GM21367 (cell line): ENCODE results near the gene HACD2.

Experiments
- ATAC-seq: cut with Tn5 transposase; IDR thresholded peaks from one replicate; pipeline ENCODE4 v1.9.1; 2021; ENCODE audit not compliant: unreplicated experiment

The HACD2 gene

DNA sequence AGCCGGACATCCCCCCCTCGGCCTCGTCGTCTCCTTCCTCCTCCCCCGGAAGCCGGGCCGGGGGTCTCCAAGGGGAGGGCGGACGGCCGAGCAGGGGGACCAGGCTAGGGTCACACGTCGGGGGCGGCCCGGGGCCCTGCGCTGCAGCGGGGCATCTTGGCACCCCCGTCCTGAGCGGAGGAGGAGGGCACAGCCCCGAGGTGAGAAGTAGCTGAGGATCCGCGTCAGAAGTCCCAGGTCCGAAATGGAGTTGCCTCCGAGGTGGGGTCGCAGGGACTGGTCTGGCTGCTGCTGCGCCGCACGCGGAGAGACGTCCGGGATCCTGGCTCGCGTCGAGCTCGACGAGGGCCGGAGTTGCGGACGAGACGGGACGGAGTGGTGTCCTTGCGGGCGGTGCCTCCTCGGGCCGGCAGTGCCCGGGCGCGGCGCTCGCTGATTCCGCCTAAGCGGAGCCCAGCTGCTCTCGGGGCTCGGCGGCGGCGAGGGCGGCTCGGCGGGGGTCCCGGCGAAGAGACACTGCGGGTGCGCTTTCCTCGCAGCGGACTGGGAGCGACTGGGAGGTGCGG lies 136.2 kb downstream of the HACD2 start, which contains the start of gene ADCY5:
ADCY5 (minus strand) TSS at position 555 of the 566 bp plus-strand sequence; CDS start at position 10, 545 bp downstream.
- ATAC-seq, result no peak

DNA sequence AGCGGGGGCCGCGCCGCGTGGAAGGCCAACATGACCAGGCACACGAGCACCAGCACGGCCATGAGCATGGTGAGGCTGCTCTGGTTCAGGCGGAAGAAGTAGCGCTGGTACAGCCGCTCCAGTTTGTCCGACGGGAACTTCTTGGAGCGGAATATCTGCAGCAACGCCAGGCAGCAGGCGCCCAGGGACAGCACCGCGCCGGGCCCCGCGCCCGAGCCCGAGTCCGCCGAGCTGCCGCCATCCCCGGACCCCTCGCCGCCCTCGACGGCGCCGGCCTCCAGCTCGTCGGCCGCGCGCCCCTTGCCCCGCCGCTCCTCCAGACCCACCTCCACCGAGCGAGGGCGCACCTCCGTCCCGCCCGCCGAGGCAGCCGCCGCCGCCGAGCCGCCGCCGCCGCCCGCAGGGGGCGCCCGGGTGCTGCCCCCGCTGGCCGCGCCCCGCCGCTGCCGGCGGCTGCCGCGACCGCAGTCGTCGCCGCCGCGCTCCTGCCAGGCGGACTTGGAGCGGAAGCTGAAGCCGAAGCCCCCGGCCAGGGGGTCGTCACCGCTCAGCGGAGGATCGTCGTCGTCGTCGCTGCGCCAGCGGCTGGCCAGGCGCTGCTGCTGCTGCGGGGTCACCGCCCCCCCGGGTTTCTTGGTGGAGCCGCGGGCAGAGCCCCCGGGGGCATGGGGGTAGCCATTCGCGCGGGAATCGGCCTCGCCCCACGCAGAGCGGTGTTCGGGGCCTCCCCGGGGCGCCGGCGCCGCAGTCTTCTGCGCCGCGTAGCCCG lies 136.9 kb downstream of the HACD2 start:
- no peak for ATAC-seq

DNA sequence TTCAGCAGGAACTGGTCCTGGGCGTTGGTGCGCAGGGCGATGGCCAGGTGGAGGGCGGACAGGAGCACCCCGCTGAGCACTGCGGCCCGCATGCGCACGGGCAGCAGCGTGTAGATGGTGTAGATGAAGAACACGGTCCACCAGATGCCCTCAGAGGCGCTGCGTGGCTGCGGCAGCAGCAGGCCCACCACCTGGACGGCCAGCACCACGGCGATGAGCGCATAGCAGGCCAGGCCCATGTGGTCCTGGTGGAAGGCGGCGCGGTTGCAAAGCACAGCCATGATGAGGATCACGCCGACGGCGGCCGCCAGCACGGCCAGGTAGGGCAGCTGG lies 137.5 kb downstream of the HACD2 start:
- ATAC-seq, result no peak

DNA sequence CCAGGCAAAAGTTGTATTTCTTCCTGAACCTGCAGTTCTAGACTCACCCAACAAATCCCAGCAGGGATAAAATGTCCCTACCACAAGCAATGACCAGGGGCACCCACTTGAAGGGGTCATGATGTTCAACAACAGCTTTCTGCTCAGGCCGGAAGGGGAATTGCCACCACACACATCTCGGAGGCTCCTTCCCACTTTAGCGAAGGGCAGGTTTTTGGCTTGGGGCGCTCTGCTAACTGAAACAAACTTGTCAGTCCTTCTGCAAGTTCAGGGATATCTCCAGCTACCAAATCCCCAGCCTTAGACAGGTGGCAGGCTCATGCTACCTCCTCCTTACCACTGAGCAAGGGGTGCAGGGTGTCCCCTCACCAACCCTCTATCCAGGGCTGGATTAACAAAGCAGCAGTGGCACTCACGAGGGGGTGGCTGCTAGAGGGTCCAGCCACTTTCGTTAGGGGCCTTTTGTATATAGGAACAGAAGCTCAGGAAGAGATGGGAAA lies 138.2 kb downstream of the HACD2 start:
- no peak for ATAC-seq

DNA sequence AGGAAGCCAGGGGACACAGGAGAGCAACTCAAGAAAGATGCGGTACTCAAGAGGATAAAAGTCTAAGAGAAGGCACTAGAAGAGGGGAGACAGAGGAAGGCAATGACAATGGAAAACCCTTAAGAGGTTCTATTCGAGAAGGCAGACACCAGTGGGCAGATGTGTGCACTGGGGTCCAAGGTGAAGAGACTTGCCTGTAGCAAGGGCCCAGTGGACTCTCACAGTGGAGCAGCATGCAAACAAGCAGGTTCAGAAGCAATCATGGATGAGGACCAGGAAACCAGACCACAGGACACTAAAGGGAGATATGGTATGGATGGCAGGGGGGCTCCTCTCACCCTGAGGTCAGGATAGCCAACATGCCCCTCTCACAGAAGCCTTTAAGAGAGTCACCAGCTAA lies 138.6 kb downstream of the HACD2 start:
- ATAC-seq, result no peak

DNA sequence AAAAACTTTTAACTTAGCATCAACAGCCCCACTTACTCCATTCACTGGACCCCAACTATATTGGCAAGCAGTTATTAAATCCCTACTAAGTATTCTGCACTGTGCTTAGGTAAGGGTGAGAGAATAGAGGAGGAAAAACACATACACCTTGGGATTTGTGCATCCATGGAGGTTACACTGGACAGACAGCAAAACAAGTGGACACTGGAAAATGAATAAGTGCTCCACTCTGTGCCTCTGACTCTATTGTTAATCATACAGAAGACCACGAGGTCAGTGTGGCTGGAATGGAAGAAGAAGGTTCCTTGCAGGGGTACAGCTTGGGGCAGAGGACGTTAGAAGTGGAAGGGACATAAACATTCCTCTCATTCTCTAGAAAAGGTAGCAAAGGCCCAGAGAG lies 139.2 kb downstream of the HACD2 start:
- no peak for ATAC-seq

DNA sequence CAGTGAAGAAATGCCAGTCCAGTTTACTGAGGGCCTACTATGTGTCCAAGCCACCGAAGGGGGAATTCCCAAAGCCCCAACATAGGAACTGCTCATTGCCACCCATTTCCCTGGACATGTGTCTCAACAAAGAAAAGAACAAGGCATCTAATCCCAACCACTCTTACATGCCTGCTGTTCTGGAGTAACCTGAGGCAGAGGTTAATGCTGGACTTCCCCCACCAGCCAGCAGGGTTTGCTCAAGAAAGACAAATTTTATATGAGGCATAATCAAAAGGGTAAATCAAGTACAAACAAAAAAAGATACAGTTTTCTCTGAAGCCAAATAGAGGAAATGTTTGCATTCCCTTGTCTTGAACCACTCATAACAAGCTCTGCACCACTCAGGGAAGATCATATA lies 140.1 kb downstream of the HACD2 start:
- no peak for ATAC-seq

DNA sequence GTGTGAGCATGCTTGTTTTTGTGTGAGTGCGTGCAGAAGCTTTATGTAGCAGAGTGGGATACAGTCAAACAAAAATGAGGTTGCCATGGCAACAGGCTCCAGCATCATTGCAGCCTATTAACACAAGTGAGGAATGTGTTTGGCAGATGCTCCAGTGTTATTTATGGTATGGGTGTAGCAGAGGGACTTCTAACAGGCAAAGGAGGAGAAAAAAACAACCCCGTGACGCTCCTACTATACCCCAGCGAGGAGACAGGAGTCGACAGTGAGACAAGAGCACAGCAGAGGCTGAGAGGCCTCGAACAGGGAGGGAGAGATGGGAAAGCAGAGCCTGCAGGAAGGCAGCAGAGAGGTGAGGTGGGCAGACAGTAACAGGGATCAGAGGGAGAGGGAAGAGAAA lies 140.8 kb downstream of the HACD2 start:
- no peak for ATAC-seq

DNA sequence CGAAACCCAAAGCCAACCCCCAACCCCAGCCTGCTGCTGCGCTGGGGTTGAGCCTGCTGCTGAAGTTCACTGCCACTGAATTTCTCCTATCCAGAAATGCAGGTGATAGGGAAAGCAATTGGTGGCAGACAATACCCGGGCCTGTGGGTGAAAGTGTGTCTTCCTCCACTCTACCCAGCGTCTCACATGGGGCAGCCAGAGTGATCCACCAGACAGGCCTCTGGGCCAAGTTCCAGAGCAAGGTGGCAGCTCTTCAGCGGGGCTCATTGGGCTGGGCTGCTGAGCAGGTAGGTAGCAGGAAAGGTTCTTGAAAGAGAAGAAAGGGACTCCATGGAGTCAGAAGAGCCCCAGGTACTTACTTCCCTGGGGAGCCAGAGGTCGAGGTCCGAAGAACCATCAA lies 141.9 kb downstream of the HACD2 start:
- no peak for ATAC-seq

DNA sequence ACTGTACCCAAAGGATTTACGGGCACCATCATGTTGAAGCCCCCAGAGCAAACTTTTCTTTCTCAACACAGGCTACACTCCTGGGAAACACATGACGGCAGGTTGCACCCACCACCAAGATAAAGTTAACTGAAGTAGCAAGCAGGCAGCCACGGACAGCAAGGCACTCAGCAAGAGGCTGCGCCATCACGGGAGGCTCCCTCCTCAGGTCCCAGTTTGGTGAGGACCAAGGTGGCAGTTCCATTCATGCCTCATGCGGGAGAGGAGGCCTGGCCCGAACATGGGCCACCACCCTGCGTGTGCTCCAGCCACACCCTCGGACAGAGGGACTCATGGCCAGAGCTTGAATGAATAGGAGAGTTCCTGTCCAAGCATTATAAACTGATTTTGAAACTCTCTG lies 142.7 kb downstream of the HACD2 start:
- ATAC-seq, result no peak
